SK-N-SH (cell line): ENCODE measurements around the gene NOP56. TPM values are rescaled to one million over a fixed set of nuclear protein-coding genes. Genes with fewer than 3 reads are reported as not detected.

Experiments used
- CTCF ChIA-PET: fragments of 300-600, 350-600 bp; formaldehyde crosslinking; extraction: SDS; loops from one replicate; lab custom pipeline; 2021; lab: Yijun Ruan, JAX
- POLR2A ChIA-PET: fragments of 350-600 bp; sonication (Branson Sonifier 250); formaldehyde crosslinking; extraction: SDS; loops from one replicate; lab custom pipeline; 2020; ENCODE audit warnings: antibody characterized with exemption, inconsistent platforms; lab: Yijun Ruan, JAX
- DNase-seq: peaks from one replicate; pipeline ENCODE4 v3.0.0; 2012
- H2AFZ ChIP-seq: fragments of 200-600 bp; sonication (generic); 2 replicates; pipeline ENCODE4 v1.8.1; 2016; ENCODE audit warnings: antibody characterized with exemption, mild to moderate bottlenecking, low read depth
- H3F3A ChIP-seq: fragments of 200-600 bp; sonication (generic); replicated peaks from 2 replicates; pipeline ENCODE3; 2016; ENCODE audit warnings: antibody characterized with exemption, mild to moderate bottlenecking; ENCODE audit not compliant: insufficient read depth
- H3K27ac ChIP-seq, 2 experiments: fragments of 200-500 bp in 1 of 2; fragments of 200-600 bp in 1 of 2; sonication (Bioruptor generic) in 1 of 2; sonication (generic), shearing (Covaris generic) in 1 of 2; 2 replicates each; pipeline versions ENCODE4 v1.5.1 to v1.6.1; 2014 to 2016; ENCODE audit warnings: low read depth in 2 of 2, inconsistent platforms in 1 of 2, low read length in 1 of 2, mild to moderate bottlenecking in 1 of 2, mixed read lengths in 1 of 2
- H3K27me3 ChIP-seq: fragments of 200-600 bp; sonication (generic), shearing (Covaris generic); 2 replicates; pipeline ENCODE4 v1.6.1; 2016; ENCODE audit warnings: mixed run types; ENCODE audit not compliant: insufficient read depth
- H3K36me3 ChIP-seq, 2 experiments: fragments of 200-500 bp in 1 of 2; fragments of 200-600 bp in 1 of 2; sonication (Bioruptor generic) in 1 of 2; sonication (generic) in 1 of 2; replicated peaks in 1 of 2; 2 replicates each; pipeline versions ENCODE3 to v1.5.1; 2014 to 2016; ENCODE audit warnings: low read length in 1 of 2, mild to moderate bottlenecking in 1 of 2; ENCODE audit not compliant: insufficient read depth in 2 of 2, control insufficient read depth in 1 of 2
- H3K4me1 ChIP-seq, 2 experiments: fragments of 200-500 bp in 1 of 2; fragments of 200-600 bp in 1 of 2; sonication (Bioruptor generic) in 1 of 2; sonication (generic), shearing (Covaris generic) in 1 of 2; 2 replicates each; pipeline versions ENCODE4 v1.5.1 to v1.6.1; 2014 to 2016; ENCODE audit warnings: low read depth in 1 of 2, low read length in 1 of 2, mixed run types in 1 of 2; ENCODE audit not compliant: insufficient read depth in 2 of 2, control insufficient read depth in 1 of 2
- H3K4me2 ChIP-seq: fragments of 200-600 bp; sonication (generic), shearing (Covaris generic); 2 replicates; pipeline ENCODE4 v1.6.1; 2017; ENCODE audit warnings: mixed run types
- H3K4me3 ChIP-seq, 2 experiments: fragments of 200-500 bp in 1 of 2; fragments of 200-600 bp in 1 of 2; sonication (Bioruptor generic) in 1 of 2; sonication (generic), shearing (Covaris generic) in 1 of 2; 2 replicates each; pipeline versions ENCODE4 v1.5.1 to v1.8.1; 2014 to 2016; ENCODE audit warnings: low read depth in 2 of 2, inconsistent platforms in 1 of 2, low read length in 1 of 2, mild to moderate bottlenecking in 1 of 2, mixed read lengths in 1 of 2, moderate library complexity in 1 of 2
- H3K79me2 ChIP-seq: fragments of 200-600 bp; sonication (generic); 2 replicates; pipeline ENCODE4 v1.8.1; 2017; ENCODE audit warnings: mild to moderate bottlenecking; ENCODE audit not compliant: insufficient read depth
- H3K9ac ChIP-seq: fragments of 200-600 bp; sonication (generic); 2 replicates; pipeline ENCODE4 v1.6.1; 2017; ENCODE audit warnings: mixed run types
- H3K9me2 ChIP-seq: fragments of 200-600 bp; sonication (generic); 2 replicates; pipeline ENCODE4 v1.6.1; 2017; ENCODE audit warnings: mixed run types
- H3K9me3 ChIP-seq: fragments of 200-600 bp; sonication (generic); 2 replicates; pipeline ENCODE4 v1.6.1; 2017; ENCODE audit warnings: mixed run types, mild to moderate bottlenecking, moderate library complexity
- H4K20me1 ChIP-seq: fragments of 200-600 bp; sonication (generic); 2 replicates; pipeline ENCODE4 v1.6.1; 2017; ENCODE audit warnings: mild to moderate bottlenecking, mixed run types; ENCODE audit not compliant: insufficient read depth
- EZH2phosphoT487 ChIP-seq: fragments of 200-600 bp; sonication (generic); IDR thresholded peaks from 2 replicates; pipeline ENCODE4 v1.6.1; 2017; ENCODE audit warnings: low read depth, mixed run types, mild to moderate bottlenecking, antibody characterized with exemption, moderate library complexity, borderline replicate concordance
- FOXJ3 ChIP-seq: sonication (generic); formaldehyde crosslinking; IDR thresholded peaks from 2 replicates; pipeline ENCODE4 v1.5.1; 2020; ENCODE audit warnings: mild to moderate bottlenecking, missing genetic modification reagents
- GATA2 ChIP-seq: sonication (generic); formaldehyde crosslinking; IDR thresholded peaks from 2 replicates; pipeline ENCODE4 v1.5.0; 2020; ENCODE audit warnings: mild to moderate bottlenecking, missing genetic modification reagents
- IRF3 ChIP-seq: fragments of 150-350 bp; IDR thresholded peaks from 2 replicates; pipeline ENCODE4 v1.6.1; 2016; ENCODE audit warnings: mild to moderate bottlenecking, low read depth, low read length
- MAX ChIP-seq: IDR thresholded peaks from 2 replicates; pipeline ENCODE4 v1.4.0; 2012; ENCODE audit warnings: low read depth
- MEF2A ChIP-seq: IDR thresholded peaks from 2 replicates; pipeline ENCODE4 v1.4.0; 2012; ENCODE audit warnings: low read depth, borderline replicate concordance
- MXI1 ChIP-seq: IDR thresholded peaks from 2 replicates; pipeline ENCODE4 v1.6.1; 2012; ENCODE audit warnings: mild to moderate bottlenecking, low read depth, low read length, improper control_type of control experiment
- NRF1 ChIP-seq: IDR thresholded peaks from 2 replicates; pipeline ENCODE4 v1.6.1; 2012; ENCODE audit warnings: low read depth, mild to moderate bottlenecking, low read length
- PBX3 ChIP-seq: IDR thresholded peaks from 2 replicates; pipeline ENCODE4; 2012
- RCOR1 ChIP-seq: fragments of 150-350 bp; IDR thresholded peaks from 2 replicates; pipeline ENCODE4 v1.6.1; 2017; ENCODE audit warnings: antibody characterized with exemption, low read length
- REST ChIP-seq: IDR thresholded peaks from 2 replicates; pipeline ENCODE4 v1.6.1; 2012; ENCODE audit warnings: mild to moderate bottlenecking, low read depth, low read length, moderate library complexity
- SMC3 ChIP-seq: IDR thresholded peaks from 2 replicates; pipeline ENCODE4 v1.6.1; 2012; ENCODE audit warnings: low read depth, low read length, improper control_type of control experiment
- USF1 ChIP-seq: IDR thresholded peaks from 2 replicates; pipeline ENCODE4 v1.4.0; 2012; ENCODE audit warnings: low read depth, borderline replicate concordance
- USF2 ChIP-seq: fragments of 150-350 bp; IDR thresholded peaks from 2 replicates; pipeline ENCODE4 v1.6.1; 2017; ENCODE audit warnings: antibody characterized with exemption, low read length, low read depth, borderline replicate concordance
- YY1 ChIP-seq: IDR thresholded peaks from 2 replicates; pipeline ENCODE4 v1.4.0; 2012; ENCODE audit warnings: low read depth, mild to moderate bottlenecking
- WGBS: methylation state at CpG from one replicate; pipeline ENCODE4 v1.1.6; 2017; ENCODE audit warnings: low lambda C conversion rate; 5-methylcytosine and 5-hydroxymethylcytosine counted together
- polyA plus RNA-seq, 3 experiments: library from polyadenylated mRNA; depleted of rRNA; stranded (reverse); fragments of >200 nt; gene quantifications; 2 replicates each; pipeline ENCODE4 v1.2.3, GENCODE V29; 2012

NOP56 gene
- polyA plus RNA-seq, 1 of the 3 experiments (the other 2 are of a cell fraction) = 158 TPM

- WGBS = 44% methylated on average over 5 of the region's 6 CpGs
- CTCF ChIA-PET = interaction anchor here (1.7 to 2.4 kb wide), 3 partner anchors 10 to 116 kb away, joined by 5 to 14 read pairs (median 13); no protein-coding TSS in a partner anchor
- POLR2A ChIA-PET = no interaction called here
Observed at GRCh38 chr20:2637246-2637645, 15.2 kb upstream of the NOP56 start.

More at GRCh38 chr20:2637246-2637645, 15.2 kb upstream of the NOP56 start:
- Histone ChIP-seq H3K9me3 (no peaks in the 10 kb centered on the region), H3K27me3 (no peaks in the 10 kb centered on the region; the same call in 1 of the 2 replicates), H3K36me3 (no peaks in the 10 kb centered on the region), H3K4me3 (no peak overlapping the region), H3K4me2 (no peak overlapping the region), H2AFZ (no peak overlapping the region), H3K4me1 (no peaks in the 10 kb centered on the region), H3K79me2 (no peaks in the 10 kb centered on the region), H4K20me1 (no peaks in the 10 kb centered on the region), H3F3A (no peaks in the 10 kb centered on the region), H3K9ac (no peak overlapping the region), H3K9me2 (no peaks in the 10 kb centered on the region)
- DNase-seq = no peak
- no peak for TF ChIP-seq USF2
- no peak for TF ChIP-seq NRF1
- no peak for TF ChIP-seq SMC3
- no peak for TF ChIP-seq IRF3
- no peak for TF ChIP-seq YY1
- TF ChIP-seq RCOR1 = no peak
- no peak for TF ChIP-seq MXI1
- no peak for TF ChIP-seq PBX3
- TF ChIP-seq EZH2phosphoT487 = no peak
- no peak for TF ChIP-seq FOXJ3 (CRISPR knock-in tag)
- no peak for TF ChIP-seq MEF2A
- no peak for TF ChIP-seq GATA2
- TF ChIP-seq USF1 = no peak
- TF ChIP-seq MAX = no peak
- no peak for TF ChIP-seq REST
- TF ChIP-seq, all 33 proteins: peak for 0
- no peak overlapping the region for H3K27ac ChIP-seq
